ENCODE data around the gene PPIB. TPM values are rescaled to one million over a fixed set of nuclear protein-coding genes. Genes with fewer than 3 reads are reported as not detected.

Gene PPIB
- total and polyA plus RNA-seq, 2 experiments from 2014 or later: 398 to 870 TPM

- H3K4me3 ChIP-seq: no peak overlapping the region
- H3K9me3 Mint-ChIP-seq: no peaks in the 10 kb centered on the region
- DNase-seq (ENCODE audit: low spot score): no peak
- H3K79me2 ChIP-seq (replicated peaks; ENCODE audit: insufficient read depth): no peaks in the 10 kb centered on the region
- H2AFZ ChIP-seq: no peak overlapping the region
- no peaks in the 10 kb centered on the region for H3K4me1 ChIP-seq (ENCODE audit: insufficient read depth)
- H3K27me3 ChIP-seq (ENCODE audit: insufficient read depth): no peaks in the 10 kb centered on the region
- H3K27ac ChIP-seq (ENCODE audit: low read depth): no peak overlapping the region
- H3K27ac Mint-ChIP-seq: no peak overlapping the region
- peaks cover 4% of the 10 kb centered on the region for H3K27me3 Mint-ChIP-seq (ENCODE audit: insufficient read depth, low read depth, poor library complexity)
- no peak for ATAC-seq
- TF ChIP-seq ZNF114 (CRISPR knock-in tag; IDR thresholded peaks at IDR 0.05): no peak
- no peak for TF ChIP-seq REST (IDR thresholded peaks at IDR 0.05; ENCODE audit: unreplicated experiment)
- no peak for TF ChIP-seq CTCF (conservative IDR thresholded peaks at IDR 0.05; ENCODE audit: low read depth in 2 of 2)
- TF ChIP-seq EZH2phosphoT487 (IDR thresholded peaks at IDR 0.05; ENCODE audit: unreplicated experiment): no peak
- no peak for TF ChIP-seq EZH2 (IDR thresholded peaks at IDR 0.05; ENCODE audit: low read depth, unreplicated experiment)
- TF ChIP-seq ZNF331 (CRISPR knock-in tag; IDR thresholded peaks at IDR 0.05; ENCODE audit: low read depth): no peak
- TF ChIP-seq ETS1 (IDR thresholded peaks at IDR 0.05): no peak
- TF ChIP-seq JUNB (IDR thresholded peaks at IDR 0.05; ENCODE audit: unreplicated experiment): no peak
- H3F3A ChIP-seq (replicated peaks; ENCODE audit: low read depth): peaks cover 9% of the 10 kb centered on the region; the same call in 1 of the 2 replicates
- peaks cover 30% of the 10 kb centered on the region for H3K36me3 ChIP-seq (ENCODE audit: insufficient read depth)
- H3K4me2 ChIP-seq: no peak overlapping the region
- peaks cover 73% of the 10 kb centered on the region for H3K36me3 Mint-ChIP-seq (ENCODE audit: low read depth)
- no peaks in the 10 kb centered on the region for H3K9me2 ChIP-seq (ENCODE audit: insufficient read depth)
- H3K4me1 Mint-ChIP-seq: 0 out of 3 replicates have a peak, but pooled peaks cover 4% of the 10 kb centered on the region
- no peaks in the 10 kb centered on the region; the same call in 1 of the 2 replicates for H4K20me1 ChIP-seq (replicated peaks; ENCODE audit: insufficient read depth)
- H3K4me3 Mint-ChIP-seq: no peak overlapping the region
Observed at GRCh38 chr15:64132217-64132616, 30.6 kb downstream of the PPIB start.

GRCh38 chr15:64131547-64131946 lies 31.3 kb downstream of the PPIB start:
- Mint-ChIP-seq H3K27ac (no peak overlapping the region; the same call in 1 of the 2 replicates), H3K4me1 (no peaks in the 10 kb centered on the region), H3K4me3 (no peak overlapping the region; the same call in 2 of the 3 replicates), H3K36me3 (ENCODE audit: low read depth) (peaks cover 70% of the 10 kb centered on the region), H3K27me3 (ENCODE audit: insufficient read depth, low read depth, poor library complexity) (peaks cover 4% of the 10 kb centered on the region), H3K9me3 (no peaks in the 10 kb centered on the region)
- H2AFZ ChIP-seq: no peak overlapping the region
- peaks cover 6% of the 10 kb centered on the region; the same call in 1 of the 2 replicates for H3F3A ChIP-seq (replicated peaks; ENCODE audit: low read depth)
- DNase-seq (ENCODE audit: low spot score): no peak
- H3K4me3 ChIP-seq: no peak overlapping the region
- no peak for ATAC-seq
- no peaks in the 10 kb centered on the region for H3K27me3 ChIP-seq (ENCODE audit: insufficient read depth)
- no peaks in the 10 kb centered on the region; the same call in 1 of the 2 replicates for H4K20me1 ChIP-seq (replicated peaks; ENCODE audit: insufficient read depth)
- no peaks in the 10 kb centered on the region for H3K4me1 ChIP-seq (ENCODE audit: insufficient read depth)
- no peak overlapping the region for H3K27ac ChIP-seq (ENCODE audit: low read depth)
- peaks cover 34% of the 10 kb centered on the region for H3K36me3 ChIP-seq (ENCODE audit: insufficient read depth)
- H3K79me2 ChIP-seq (replicated peaks; ENCODE audit: insufficient read depth): no peaks in the 10 kb centered on the region
- H3K9me2 ChIP-seq (ENCODE audit: insufficient read depth): no peaks in the 10 kb centered on the region
- no peak overlapping the region for H3K4me2 ChIP-seq
- TF ChIP-seq REST (IDR thresholded peaks at IDR 0.05; ENCODE audit: unreplicated experiment): no peak
- no peak for TF ChIP-seq STAT1 (IDR thresholded peaks at IDR 0.05; ENCODE audit: unreplicated experiment)
- no peak for TF ChIP-seq EZH2 (IDR thresholded peaks at IDR 0.05; ENCODE audit: low read depth, unreplicated experiment)
